Measurements from ENCODE around the gene RNGTT.
"Not testable (repeated sequence)": the region's sequence is repeated elsewhere in the genome, so short reads cannot be mapped to it uniquely, and the experiment has no call there.

Gene RNGTT

DNA sequence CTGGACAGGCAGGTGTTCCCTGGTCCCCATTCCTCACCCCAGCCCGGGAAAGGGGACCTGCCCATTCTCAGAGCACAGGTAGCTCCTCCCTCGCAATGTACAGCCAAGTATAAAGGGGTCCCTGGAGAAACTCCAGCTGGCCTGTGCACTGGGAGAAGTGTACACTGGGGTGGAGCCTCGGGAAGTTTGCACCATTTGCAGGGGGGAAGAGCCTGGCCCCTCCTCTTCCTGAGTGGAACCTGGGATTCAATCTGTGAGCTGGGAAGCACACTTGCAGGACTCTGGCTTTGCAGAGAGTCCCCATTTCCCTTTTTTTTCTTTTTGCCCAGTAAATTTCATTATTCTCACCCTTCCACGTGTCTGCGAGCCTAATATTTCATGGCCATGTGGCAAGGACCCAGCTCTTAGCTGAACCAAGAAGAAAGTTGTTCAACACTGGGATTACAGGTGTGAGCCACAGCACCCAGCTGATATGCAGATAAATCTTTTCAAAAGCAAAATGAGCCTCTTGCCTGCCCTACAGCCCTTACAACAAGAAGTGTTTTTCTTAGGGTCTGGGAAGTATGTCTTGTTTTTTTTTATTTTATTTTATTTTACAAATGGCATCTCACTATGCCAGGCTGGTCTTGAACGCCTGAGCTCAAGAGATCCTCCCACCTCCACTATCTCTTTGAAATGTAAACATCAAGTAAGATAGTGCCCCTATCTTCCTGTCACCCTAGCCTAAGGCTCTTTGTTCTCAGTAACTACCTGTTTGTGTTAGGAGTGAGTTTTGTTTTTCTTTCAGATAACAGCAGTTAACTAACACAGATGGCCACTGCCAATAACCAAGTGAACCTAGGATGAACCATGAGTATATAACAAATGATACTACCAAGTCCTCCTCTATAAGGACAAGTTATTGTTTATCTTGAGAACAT, 9.3 kb upstream of the RNGTT start:
- DNase-seq (ENCODE audit: low read depth in 2 of 2, low spot score in 1 of 2): no peak

DNA sequence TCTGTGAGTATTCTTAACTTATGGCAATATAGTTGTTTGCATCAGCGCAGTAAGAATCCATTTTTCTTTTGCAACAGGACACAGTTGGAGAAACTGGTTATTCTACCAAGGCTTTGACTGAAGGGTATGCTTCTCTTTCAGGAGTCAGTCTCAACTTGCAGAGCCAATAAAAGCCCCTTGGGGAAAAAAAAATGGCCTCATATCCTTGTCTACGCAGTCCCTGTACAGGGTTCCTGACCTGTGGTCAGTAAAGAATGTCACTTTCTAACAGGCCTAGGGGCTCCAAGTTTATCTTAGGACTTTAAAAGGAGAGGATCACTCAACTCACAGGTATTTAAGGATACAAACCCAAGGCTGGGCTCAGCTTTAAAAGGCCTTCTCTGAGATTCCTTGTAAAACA, 6.9 kb upstream of the RNGTT start:
- no peak for DNase-seq (ENCODE audit: low read depth in 2 of 2, low spot score in 1 of 2)

GRCh38 chr6:88969255-88969654, 5.8 kb upstream of the RNGTT start:
- DNase-seq (ENCODE audit: low read depth in 2 of 2, low spot score in 1 of 2): not testable (repeated sequence)

GRCh38 chr6:88967891-88968290, 4.5 kb upstream of the RNGTT start:
- no peak for DNase-seq (ENCODE audit: low read depth in 2 of 2, low spot score in 1 of 2)

- DNase-seq (ENCODE audit: low read depth in 2 of 2, low spot score in 1 of 2): no peak
Measured at GRCh38 chr6:88965691-88966090, 2.3 kb upstream of the RNGTT start.

DNA sequence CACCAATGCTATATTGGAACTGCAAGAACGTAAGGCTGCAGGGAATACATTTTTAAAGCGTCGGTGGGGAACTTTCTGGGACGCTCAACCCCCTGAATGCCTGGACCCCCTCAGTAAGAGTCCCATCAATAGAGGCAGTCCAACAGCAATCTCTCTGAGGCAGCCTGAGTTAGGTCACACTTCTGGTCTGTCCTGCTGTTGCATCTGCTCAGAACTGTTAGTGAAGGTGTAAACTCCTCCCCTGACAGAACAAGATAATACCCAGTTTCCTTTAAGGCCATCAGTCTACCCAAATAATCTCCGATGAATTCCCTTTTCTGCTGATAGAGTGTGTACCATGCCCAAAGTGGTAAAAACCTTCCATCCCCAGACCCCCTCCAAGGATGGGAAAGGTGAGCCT, 1.1 kb upstream of the RNGTT start:
- DNase-seq (ENCODE audit: low read depth in 2 of 2, low spot score in 1 of 2): no peak

GRCh38 chr6:88958842-88959241, 4.6 kb downstream of the RNGTT start:
- no peak for DNase-seq (ENCODE audit: low read depth in 2 of 2, low spot score in 1 of 2)

DNA sequence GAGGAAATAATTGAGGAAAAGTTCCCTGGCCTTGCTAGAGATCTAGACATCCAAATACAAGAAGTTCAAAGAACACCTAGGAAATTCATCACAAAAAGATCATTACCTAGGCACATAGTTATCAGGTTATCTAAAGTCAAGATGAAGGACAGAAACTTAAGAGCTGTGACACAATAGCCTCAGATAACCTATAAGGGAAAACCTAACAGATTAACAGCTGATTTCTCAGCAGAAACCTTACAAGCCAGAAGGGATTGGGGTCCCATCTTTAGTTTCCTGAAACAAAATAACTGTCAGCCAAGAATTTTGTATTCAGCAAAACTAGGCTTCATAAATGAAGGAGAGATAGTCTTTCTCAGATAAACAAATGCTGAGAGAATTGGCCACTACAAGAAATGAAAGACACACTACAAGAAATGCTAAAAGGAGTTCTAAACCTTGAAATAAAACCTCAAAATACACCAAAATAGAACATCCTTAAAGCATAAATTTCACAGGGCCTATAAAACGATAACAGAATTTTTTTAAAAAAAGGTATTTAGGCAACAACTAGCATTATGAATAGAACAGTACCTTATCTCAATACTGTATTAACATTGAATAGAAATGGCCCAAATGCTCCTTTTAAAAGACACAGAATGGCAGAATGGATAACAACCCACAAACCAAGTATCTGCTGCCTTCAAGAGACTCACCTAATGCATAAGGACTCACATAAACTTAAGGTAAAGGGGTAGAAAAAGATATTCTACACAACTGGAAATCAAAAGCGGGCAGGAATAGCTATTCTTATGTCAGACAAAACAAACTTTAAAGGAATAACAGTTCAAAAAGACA, 9.7 kb downstream of the RNGTT start:
- DNase-seq (ENCODE audit: low read depth in 2 of 2, low spot score in 1 of 2): no peak

DNA sequence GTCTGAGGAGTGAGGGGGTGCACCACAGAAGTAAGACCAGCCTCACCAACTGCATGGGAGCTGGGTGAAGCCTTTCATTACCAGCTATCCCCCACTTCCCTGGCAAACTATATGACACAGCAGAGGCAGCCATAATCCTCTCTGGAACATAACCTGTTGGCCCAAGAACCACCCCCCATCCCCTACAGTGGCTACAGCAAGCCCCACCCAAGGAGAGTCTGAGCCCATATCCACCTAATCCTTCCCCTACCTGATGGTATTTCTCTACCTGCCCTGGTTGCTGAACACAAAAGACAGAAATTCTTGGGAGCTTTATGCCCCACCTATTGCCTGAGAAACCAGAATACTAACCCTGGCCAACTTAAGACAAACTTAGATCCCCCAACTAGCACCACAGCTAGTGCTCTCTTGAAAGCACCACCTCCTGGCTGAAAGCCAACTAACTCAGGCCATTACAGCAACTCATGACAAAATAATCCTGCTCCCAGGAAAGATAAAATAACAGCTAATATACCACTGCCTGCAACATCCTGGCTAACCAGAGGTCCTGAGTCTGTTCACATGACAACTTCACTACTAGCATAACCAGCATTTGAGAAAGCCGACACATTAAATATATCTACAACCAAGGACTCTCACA, 11.2 kb downstream of the RNGTT start:
- no peak for DNase-seq (ENCODE audit: low read depth in 2 of 2, low spot score in 1 of 2)

DNA sequence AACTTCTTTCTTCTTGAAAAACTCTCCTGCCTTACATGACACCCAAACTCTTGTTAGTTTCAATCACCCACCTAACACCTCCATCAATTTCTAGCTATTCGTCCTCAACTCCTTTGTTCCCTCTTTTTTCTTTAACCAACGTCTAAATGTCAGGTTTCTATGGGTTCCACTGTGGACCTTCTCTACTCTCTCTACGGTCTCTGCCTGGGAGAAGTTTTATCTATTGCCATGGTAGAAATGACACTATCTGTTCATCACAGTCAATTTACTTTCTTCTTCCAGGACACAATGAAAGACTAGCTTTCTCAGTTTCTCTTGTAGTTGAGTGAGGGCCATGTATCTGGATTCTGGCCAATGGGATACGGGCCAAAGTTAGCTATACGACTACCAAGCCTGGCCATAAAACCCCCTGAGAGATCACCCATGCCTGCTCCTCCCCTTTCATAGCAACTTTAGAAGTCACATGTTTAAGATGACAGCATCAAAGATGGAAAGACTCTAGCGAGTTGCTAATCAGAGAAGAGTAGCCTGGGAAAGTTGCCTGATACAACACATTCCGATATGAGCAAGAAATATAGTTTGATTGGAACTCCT, 17.9 kb downstream of the RNGTT start:
- no peak for DNase-seq (ENCODE audit: low read depth in 2 of 2, low spot score in 1 of 2)

- no peak for DNase-seq (ENCODE audit: low read depth in 2 of 2, low spot score in 1 of 2)
Measured at GRCh38 chr6:88933521-88933920, 29.9 kb downstream of the RNGTT start.

GRCh38 chr6:88932019-88932418, 31.4 kb downstream of the RNGTT start:
- not testable (repeated sequence) for DNase-seq (ENCODE audit: low read depth in 2 of 2, low spot score in 1 of 2)

- DNase-seq (ENCODE audit: low read depth in 2 of 2, low spot score in 1 of 2): no peak
Measured at GRCh38 chr6:88922775-88923548, 40.5 kb downstream of the RNGTT start.

DNA sequence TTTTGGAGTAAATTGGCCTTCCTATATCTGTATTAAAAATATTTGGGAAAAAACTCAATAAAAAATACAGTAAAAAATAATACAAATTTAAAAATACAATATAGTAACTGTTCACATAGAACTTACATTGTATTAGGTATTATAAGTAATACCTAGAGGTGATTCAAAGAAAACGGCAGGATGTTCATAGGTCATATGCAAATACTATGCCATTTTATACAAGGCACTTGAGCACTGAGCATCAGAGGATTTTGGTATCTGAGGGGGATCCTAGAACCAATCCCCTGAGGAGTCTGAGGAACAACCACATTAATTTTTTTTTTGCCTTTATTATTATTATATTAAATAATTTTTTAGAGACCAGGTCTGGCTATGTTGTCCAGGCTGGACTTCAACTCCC, 41.7 kb downstream of the RNGTT start:
- DNase-seq (ENCODE audit: low read depth in 2 of 2, low spot score in 1 of 2): no peak

GRCh38 chr6:88920774-88921733, 42.4 kb downstream of the RNGTT start:
- DNase-seq (ENCODE audit: low read depth in 2 of 2, low spot score in 1 of 2): no peak

GRCh38 chr6:88920088-88920487, 43.3 kb downstream of the RNGTT start:
- DNase-seq (ENCODE audit: low read depth in 2 of 2, low spot score in 1 of 2): no peak

- no peak for DNase-seq (ENCODE audit: low read depth in 2 of 2, low spot score in 1 of 2)
Measured at GRCh38 chr6:88919032-88919431, 44.4 kb downstream of the RNGTT start.

GRCh38 chr6:88916615-88917208, 46.7 kb downstream of the RNGTT start:
- no peak for DNase-seq (ENCODE audit: low read depth in 2 of 2, low spot score in 1 of 2)
